Mononuclear cell (primary cell): ENCODE measurements around the gene DIABLO. TPM values are rescaled to one million over a fixed set of nuclear protein-coding genes. Genes with fewer than 3 reads are reported as not detected.
"Not testable (repeated sequence)": the region's sequence is repeated elsewhere in the genome, so short reads cannot be mapped to it uniquely, and the experiment has no call there.

Experiments used
- H3K27me3 ChIP-seq: 2 replicates; pipeline ENCODE4 v1.6.0; 2011; ENCODE audit warnings: low read length, control low read depth; ENCODE audit not compliant: insufficient read depth
- H3K4me1 ChIP-seq: 2 replicates; pipeline ENCODE4 v1.5.1; 2011; ENCODE audit warnings: mild to moderate bottlenecking, low read length, control low read depth; ENCODE audit not compliant: insufficient read depth
- H3K4me3 ChIP-seq: 2 replicates; pipeline ENCODE4 v1.5.1; 2011; ENCODE audit warnings: mild to moderate bottlenecking, low read length, moderate library complexity
- H3K9me3 ChIP-seq: 2 replicates; pipeline ENCODE4 v1.5.1; 2011; ENCODE audit warnings: low read depth, mild to moderate bottlenecking, control low read depth, low read length
- total RNA-seq: library from RNA; depleted of rRNA; stranded (reverse); fragments of >200 nt; gene quantifications from one replicate; pipeline ENCODE4 v1.2.3, GENCODE V29; 2012

Gene DIABLO
- total RNA-seq, result 54.8 TPM

DNA sequence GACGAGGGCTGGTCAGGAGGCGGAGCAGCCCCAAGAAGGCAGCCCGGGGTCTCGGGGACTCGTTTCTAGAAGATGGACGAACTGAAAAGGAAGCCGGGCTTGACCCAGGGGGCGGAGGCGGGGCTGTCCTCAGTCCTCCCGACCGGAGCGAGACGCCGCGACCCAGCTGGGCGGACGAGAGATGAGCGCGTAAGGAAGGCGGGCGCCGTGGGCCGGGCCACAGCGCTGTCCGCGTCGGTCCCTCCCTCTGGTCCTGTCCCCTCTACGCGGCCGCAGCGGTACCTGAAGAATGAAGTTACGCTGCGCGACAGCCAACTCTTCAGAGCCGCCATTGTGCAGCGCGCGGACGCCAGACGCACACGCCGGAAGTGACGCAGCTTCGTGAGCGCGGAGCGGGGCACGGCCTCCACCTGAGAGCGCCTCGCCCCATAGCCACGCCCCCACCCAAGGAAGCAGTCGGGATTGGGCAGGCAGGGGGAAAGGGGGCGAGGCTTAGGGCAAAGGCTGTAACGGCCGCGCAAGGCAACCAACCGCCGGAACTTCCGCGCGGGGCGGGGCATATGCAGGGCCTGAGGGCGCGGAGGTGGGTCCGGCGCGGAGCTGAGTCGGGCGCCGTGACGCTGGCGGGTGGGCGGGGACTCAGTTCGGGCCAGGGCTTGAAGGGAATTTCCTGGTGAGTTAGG, at the start of gene DIABLO:
DIABLO (minus strand) TSS at position 370 of the 683 bp plus-strand sequence; CDS start at position 332, 38 bp downstream.
- Histone ChIP-seq H3K27me3 (no peaks in the 10 kb centered on the region), H3K4me1 (peaks cover 28% of the 10 kb centered on the region), H3K9me3 (no peaks in the 10 kb centered on the region), H3K4me3 (peak within 1 kb of the TSS; percentile 89)

- H3K4me1 ChIP-seq, result no peaks in the 10 kb centered on the region
Measured at GRCh38 chr12:122275459-122275858, 49.6 kb upstream of the DIABLO start.

GRCh38 chr12:122266230-122266901, 40.5 kb upstream of the DIABLO start, which contains the start of gene VPS33A:
Gene VPS33A, minus strand, starts transcription at chr12:122266494. Its CDS starts 86 bp downstream, at chr12:122266408.
- no peaks in the 10 kb centered on the region for H3K27me3 ChIP-seq
- H3K4me1 ChIP-seq, result peaks cover 22% of the 10 kb centered on the region
- H3K9me3 ChIP-seq, result no peaks in the 10 kb centered on the region
- H3K4me3 ChIP-seq, result peak within 1 kb of the TSS; percentile 84

More at GRCh38 chr12:122275459-122275858, 49.6 kb upstream of the DIABLO start:
- Histone ChIP-seq H3K27me3 (no peaks in the 10 kb centered on the region), H3K9me3 (no peaks in the 10 kb centered on the region), H3K4me3 (no peak overlapping the region)

- H3K4me3 ChIP-seq, result peak overlapping the region; percentile 84
- peaks cover 22% of the 10 kb centered on the region for H3K4me1 ChIP-seq
- no peaks in the 10 kb centered on the region for H3K9me3 ChIP-seq
- H3K27me3 ChIP-seq, result no peaks in the 10 kb centered on the region
Measured at GRCh38 chr12:122265886-122266229, 40.0 kb upstream of the DIABLO start.

- Histone ChIP-seq H3K4me1 (peaks cover 22% of the 10 kb centered on the region), H3K4me3 (peak overlapping the region; percentile 84), H3K9me3 (no peaks in the 10 kb centered on the region), H3K27me3 (no peaks in the 10 kb centered on the region)
Measured at GRCh38 chr12:122265476-122265875, 39.6 kb upstream of the DIABLO start.

GRCh38 chr12:122260735-122261134, 34.9 kb upstream of the DIABLO start:
- H3K4me3 ChIP-seq, H3K9me3 ChIP-seq, H3K27me3 ChIP-seq: not testable (repeated sequence)
- H3K4me1 ChIP-seq, result peaks cover 11% of the 10 kb centered on the region

DNA sequence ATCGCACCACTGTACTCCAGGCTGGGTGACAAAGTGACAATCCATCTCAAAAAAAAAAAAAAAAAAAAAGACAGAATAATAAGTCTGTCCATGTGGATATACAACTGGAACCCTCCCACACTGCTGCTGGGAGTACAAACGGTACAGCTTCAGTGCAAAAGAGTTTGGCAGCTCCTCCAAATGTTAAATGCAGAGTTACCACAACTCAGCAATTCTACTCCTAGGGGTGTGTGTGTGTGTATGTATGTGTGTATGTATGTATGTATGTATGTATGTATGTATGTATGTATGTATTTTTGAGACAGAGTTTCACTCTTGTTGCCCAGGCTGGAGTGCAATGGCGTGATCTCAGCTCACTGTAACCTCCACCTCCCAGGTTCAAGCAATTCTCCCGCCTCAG, 33.1 kb upstream of the DIABLO start:
- H3K4me1 ChIP-seq, H3K4me3 ChIP-seq, H3K27me3 ChIP-seq, H3K9me3 ChIP-seq: not testable (repeated sequence)

DNA sequence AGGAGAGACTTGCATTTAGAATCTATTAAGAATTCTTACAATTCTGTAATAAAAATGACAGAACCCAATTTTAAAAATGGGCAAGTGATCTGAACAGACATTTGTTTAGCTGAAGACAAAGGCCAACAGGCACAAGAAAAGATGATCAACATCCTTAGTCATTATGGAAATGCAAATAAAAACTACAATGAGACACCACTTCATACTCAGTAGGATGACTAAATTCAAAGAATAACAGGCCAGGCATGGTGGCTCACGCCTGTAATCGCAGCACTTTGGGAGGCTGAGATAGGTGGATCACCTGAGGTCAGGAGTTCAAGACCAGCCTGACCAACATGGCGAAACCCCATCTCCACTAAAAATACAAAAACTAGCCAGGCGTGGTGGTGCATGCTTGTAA, 32.6 kb upstream of the DIABLO start:
- H3K4me3 ChIP-seq, H3K9me3 ChIP-seq, H3K4me1 ChIP-seq, H3K27me3 ChIP-seq: not testable (repeated sequence)

DNA sequence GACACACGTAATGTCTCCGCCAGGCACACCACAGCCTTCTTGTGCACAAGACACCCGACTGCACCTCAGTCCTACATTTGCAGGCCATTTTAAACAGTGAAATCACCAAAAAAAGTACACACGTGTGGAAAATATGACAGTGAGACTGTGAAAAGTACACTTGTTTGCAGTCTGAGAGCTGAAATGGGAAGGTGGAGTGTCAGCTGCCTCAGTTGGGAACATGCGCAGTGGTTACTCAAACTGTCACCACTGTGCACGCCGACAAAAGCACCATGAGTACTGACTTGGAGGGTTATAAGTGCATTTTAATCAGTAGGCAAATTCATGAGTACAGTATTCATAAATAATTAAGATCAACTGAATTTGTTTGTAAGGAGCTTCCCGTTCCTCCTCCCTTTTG, 24.7 kb upstream of the DIABLO start:
- Histone ChIP-seq H3K9me3 (no peaks in the 10 kb centered on the region), H3K27me3 (no peaks in the 10 kb centered on the region), H3K4me3 (no peak overlapping the region), H3K4me1 (peaks cover 4% of the 10 kb centered on the region)

DNA sequence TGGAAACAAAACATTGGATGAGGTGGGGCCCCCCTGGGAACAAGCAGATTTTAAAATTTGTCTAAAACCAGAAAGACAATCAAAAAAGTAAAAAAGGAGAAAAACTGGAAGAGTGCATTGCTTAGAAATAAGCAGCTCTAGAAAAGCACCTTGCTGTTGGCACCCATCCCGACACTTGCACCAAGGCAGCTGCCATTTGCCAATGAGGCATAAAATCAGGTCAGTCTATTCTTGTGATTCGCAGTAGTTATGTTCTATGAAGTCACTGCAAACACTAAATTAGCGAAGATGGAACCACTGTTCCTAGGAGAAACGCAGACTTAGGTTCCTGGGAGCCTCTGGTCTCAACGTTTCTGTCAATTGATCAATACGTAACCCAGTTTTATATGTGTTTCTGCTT, 24.2 kb upstream of the DIABLO start:
- no peak overlapping the region for H3K4me3 ChIP-seq
- H3K4me1 ChIP-seq, result peaks cover 4% of the 10 kb centered on the region
- H3K27me3 ChIP-seq, result no peaks in the 10 kb centered on the region
- no peaks in the 10 kb centered on the region for H3K9me3 ChIP-seq

GRCh38 chr12:122245553-122245952, 19.7 kb upstream of the DIABLO start:
- Histone ChIP-seq H3K27me3 (no peaks in the 10 kb centered on the region), H3K9me3 (no peaks in the 10 kb centered on the region), H3K4me3 (no peak overlapping the region), H3K4me1 (peaks cover 14% of the 10 kb centered on the region)

- peaks cover 14% of the 10 kb centered on the region for H3K4me1 ChIP-seq
- H3K4me3 ChIP-seq, result peak overlapping the region; percentile 29
- H3K27me3 ChIP-seq, result no peaks in the 10 kb centered on the region
- no peaks in the 10 kb centered on the region for H3K9me3 ChIP-seq
Measured at GRCh38 chr12:122244565-122245371, 18.9 kb upstream of the DIABLO start.

- Histone ChIP-seq H3K9me3 (no peaks in the 10 kb centered on the region), H3K4me3 (peak overlapping the region; percentile 5), H3K27me3 (no peaks in the 10 kb centered on the region), H3K4me1 (peaks cover 14% of the 10 kb centered on the region)
Measured at GRCh38 chr12:122243965-122244364, 18.1 kb upstream of the DIABLO start.

GRCh38 chr12:122238861-122239260, 13.0 kb upstream of the DIABLO start:
- Histone ChIP-seq H3K4me1 (peaks cover 8% of the 10 kb centered on the region), H3K9me3 (no peaks in the 10 kb centered on the region), H3K4me3 (no peak overlapping the region), H3K27me3 (no peaks in the 10 kb centered on the region)

DNA sequence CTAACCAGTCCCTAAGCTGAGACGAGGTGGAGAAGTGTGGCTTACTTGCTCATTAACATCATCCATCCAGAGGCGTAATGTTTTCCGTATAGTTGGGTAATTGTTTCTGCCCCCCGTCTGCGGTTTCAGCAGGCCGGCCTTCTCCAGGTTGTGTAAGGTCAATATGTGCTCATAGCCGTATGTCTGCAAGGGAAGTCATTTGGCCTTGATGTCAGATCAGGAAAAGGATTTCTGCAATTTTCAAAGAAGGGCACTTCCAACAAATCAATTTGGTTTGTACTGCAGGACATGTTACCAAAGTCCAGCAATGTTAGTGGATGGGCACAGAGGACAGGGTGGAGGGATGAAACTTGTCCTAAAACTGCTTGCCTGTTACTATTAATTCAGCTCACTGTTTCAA, 9.9 kb upstream of the DIABLO start:
- H3K4me1 ChIP-seq, result no peaks in the 10 kb centered on the region
- H3K27me3 ChIP-seq, result no peaks in the 10 kb centered on the region
- no peaks in the 10 kb centered on the region for H3K9me3 ChIP-seq
- no peak overlapping the region for H3K4me3 ChIP-seq
